Measurements from ENCODE around the gene GRM7.

GRM7 gene

GRCh38 chr3:7307410-7307809, 446.5 kb downstream of the GRM7 start:
- DNase-seq (ENCODE audit: low spot score): no peak

DNA sequence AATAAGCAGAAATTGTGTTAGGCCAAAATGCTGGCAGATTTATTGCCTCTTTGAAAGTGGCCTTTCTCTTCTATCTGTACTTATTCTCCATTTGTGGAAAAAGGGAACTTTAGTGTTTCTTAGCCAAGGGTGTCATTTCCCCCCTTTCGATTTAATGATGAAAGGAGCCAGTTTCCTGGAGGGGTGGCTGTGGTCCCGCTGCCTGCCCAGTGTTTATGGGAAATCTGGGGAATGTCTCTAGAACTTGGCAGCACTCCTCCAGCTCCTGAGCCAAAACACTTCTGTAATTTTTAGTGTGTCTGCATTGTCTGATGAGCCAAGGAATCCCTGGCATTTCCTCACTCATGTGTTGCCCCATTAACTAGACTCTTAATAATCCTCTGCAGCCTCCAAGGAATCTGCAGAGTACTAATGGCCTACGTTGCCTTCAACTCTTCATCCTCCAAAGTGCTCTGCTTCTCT, 448.8 kb downstream of the GRM7 start:
- DNase-seq (ENCODE audit: low spot score): no peak

DNA sequence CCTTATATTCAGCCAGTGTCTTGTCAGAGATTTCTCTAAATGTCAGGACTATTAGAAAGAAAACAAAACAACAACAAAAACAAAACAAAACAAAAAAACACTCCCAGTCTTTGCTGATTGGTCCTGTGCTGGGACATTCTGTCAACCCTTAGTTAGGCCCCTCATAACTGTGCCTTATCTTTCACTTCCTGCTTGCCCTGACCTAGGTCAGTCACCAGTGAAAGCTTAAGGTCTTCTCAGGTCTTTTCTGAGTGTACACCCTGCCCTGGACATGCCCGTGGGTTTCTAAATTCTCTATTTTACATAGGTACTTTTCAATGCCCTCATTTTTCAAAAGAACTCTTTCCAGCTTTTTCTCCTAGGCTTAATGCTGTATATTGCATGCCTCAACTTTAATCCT, 454.1 kb downstream of the GRM7 start:
- DNase-seq (ENCODE audit: low spot score): no peak

- DNase-seq (ENCODE audit: low spot score): no peak
Observed at GRCh38 chr3:7322957-7323669, 462.2 kb downstream of the GRM7 start.

DNA sequence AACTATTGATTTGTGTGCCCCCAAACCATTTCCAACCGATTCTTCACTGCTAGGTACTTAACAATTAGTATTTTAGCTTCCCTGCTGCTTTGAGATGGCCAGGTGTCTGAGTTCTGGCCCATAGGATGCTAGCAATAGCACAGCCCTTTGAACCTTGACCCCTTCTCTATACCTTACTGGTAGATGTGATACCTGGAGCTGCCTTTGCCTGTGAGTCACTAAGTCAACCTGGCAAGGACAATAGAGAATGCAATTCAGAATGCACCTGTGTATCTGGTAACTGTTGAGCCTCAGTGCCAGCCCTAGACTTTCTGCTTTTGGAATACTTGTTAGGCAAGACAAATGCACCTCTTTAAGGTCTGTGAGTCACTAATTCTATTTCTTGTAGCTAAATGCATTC, 467.4 kb downstream of the GRM7 start:
- no peak for DNase-seq (ENCODE audit: low spot score)

- DNase-seq (ENCODE audit: low spot score): no peak
Observed at GRCh38 chr3:7332696-7333095, 471.8 kb downstream of the GRM7 start.

DNA sequence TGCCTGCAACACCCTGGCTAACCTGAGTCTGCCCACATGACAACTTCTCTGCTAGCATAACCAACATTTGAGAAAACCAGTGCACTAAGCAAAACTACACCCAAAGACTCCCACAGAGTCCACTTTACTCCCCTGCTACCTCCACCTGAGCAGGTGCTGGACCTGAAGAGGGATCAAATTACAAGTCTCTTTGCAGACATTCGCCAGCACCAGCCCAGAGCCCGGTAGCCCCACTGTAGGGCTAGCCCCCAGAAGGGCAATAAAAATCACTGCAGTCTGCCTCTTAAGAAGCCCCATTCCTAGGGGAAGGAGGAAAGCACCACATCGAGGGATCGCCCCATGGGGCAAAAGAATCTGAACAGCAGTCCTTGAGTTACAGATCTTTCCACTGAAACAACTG, 472.2 kb downstream of the GRM7 start:
- DNase-seq (ENCODE audit: low spot score): no peak

DNA sequence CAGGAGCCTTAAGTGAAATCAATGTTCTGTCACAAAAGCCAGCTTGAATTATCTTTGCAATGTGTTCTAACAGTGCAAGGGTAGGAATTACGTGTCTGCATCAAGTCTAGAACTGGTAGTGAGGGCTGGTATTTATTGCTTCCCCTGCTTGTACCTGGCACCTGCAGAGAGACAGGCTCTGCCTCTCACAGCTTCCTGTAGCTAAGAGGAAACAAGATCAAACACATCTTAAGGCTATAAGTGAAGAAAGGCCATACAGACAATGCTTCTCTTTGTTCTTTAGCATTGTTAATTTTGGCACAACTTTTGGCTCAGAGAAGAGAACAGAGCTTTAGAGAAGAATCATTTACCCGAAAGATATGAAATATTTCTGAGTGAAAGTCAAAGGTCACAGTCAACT, 479.9 kb downstream of the GRM7 start:
- no peak for DNase-seq (ENCODE audit: low spot score)

DNA sequence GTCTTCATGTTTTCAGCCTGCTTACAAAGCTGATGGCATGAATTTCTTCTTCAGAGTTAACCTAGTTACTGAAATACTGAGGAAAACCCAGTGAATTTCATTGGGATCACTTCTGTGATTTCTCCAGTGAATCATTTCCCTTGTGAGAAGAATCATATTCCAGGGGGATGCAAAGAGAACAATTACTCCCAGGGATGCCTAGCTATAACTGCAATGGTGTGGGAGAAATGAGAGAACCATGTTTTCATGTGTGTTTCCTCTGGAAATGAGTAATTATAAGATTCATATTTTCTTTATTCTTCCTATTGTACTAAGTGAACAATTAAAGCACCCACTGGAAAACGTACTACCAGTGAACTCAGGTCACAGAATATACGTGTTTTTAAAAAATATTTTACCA, 485.4 kb downstream of the GRM7 start:
- DNase-seq (ENCODE audit: low spot score): no peak

DNA sequence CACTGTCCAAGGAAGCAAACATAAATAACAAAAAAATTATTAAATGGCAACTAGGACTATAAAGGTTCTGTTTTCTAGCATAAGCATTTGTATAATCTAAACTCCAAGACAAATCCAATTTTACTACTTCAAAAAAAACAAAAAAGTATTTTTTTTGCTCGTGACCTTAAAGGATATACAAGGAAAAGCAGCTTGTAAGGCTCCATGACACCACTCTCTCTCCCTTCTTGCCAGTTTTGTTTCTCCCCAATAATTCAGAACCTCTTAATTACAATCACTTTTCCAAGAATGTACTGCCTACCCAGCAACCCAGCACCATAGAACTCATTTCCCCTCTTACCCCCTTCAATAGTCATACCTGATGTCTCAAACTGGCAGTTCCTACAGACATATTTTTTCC, 496.2 kb downstream of the GRM7 start:
- no peak for DNase-seq (ENCODE audit: low spot score)

DNA sequence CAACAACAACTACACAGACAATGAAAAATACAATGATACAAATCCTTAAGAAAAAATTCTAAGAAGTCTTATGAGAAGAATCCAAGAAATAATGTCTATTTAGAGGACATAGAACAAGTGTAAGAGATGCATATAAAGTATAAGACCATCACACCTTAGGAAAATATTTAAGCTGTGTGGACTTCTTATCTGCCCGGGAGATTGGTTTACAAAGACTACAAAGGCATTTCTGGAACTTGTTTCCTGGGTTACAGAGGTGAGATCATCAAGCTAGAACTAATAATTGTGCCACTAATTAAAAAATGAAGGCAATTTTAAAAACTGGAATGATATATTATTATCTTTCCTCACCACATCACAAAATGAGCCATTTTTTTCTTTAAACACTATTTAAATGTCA, 507.1 kb downstream of the GRM7 start:
- DNase-seq (ENCODE audit: low spot score): no peak

GRCh38 chr3:7368597-7368996, 507.7 kb downstream of the GRM7 start:
- DNase-seq (ENCODE audit: low spot score): no peak

DNA sequence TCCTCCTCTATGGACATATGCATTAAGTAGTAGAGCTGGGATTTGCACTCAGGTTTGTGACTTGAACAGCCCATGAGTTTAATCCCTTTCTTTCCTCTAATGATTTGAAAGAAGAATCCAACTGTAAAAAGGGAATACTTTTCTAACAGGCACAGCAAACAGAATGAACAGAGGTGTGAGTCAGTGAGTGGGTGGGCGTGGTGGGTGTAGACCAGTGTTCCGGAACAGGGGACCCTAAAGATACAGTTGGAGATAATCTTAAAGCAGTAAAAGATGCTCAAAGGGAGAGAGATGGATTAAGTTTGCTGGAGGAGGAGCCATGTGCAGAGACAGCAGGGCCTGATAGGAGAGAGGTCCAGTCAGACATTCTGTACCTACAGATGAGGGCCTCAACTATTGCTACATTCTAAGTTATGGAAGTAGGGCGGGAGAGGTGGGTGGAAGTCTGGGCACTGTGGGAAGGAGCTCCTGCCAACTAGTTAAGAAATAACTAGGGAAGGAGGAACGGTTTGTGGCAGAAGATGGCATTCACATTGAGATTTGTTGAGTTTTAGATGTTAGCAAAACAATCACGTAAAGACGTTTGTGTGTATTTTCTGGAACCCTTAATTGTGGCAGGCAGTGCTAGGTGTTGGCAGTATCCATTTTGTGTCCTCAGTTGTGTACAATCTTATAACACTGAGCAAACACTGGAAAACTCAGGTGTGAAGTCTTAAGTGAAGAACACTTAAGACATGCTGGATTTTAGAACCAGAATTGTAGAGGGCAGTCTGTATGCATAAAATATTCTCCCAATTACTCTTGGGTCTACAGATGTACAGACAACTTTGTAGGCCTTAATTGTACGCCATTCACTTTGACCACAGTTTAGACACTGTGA, 511.0 kb downstream of the GRM7 start:
- DNase-seq (ENCODE audit: low spot score): no peak

- DNase-seq (ENCODE audit: low spot score): no peak
Observed at GRCh38 chr3:7377103-7377502, 516.2 kb downstream of the GRM7 start.

GRCh38 chr3:7381741-7382140, 520.8 kb downstream of the GRM7 start:
- no peak for DNase-seq (ENCODE audit: low spot score)

GRCh38 chr3:7382293-7383010, 521.5 kb downstream of the GRM7 start:
- no peak for DNase-seq (ENCODE audit: low spot score)

DNA sequence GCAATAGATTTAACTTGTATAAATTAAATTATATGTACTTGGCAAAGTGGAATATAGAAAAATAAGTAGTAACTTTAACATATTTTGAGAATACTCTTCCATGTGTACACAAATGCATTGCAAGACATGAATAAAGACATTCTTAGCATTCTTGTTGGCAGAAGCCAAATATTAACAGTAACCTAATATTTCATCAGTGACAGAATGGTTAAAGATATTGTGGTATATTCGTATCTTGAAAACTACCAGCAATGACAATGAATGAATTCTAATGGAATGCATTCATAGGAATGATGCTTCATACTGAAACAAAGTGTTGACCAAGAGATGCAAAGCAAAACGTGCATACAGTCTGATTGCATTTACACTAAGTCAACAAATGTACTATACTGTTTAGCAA, 524.7 kb downstream of the GRM7 start:
- DNase-seq (ENCODE audit: low spot score): no peak

DNA sequence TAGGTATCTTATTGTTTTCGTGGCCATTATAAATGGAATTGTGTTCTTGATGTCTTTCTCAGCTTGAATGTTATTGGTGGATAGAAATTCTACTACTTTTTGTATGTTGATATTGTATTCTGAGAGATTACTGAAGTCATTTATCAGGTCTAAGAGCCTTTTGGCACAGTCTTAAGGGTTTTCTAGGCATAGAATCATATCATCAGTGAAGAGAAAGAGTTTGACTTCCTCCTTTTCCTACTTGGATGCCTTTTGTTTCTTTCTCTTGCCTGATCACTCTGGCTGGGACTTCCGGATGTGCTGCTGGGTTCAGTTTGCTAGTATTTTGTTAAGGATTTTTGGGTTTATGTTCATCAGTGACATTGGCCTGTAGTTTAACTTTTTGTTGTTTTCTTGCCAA, 527.1 kb downstream of the GRM7 start:
- DNase-seq (ENCODE audit: low spot score): no peak

GRCh38 chr3:7392206-7392605, 531.3 kb downstream of the GRM7 start:
- no peak for DNase-seq (ENCODE audit: low spot score)

- DNase-seq (ENCODE audit: low spot score): no peak
Observed at GRCh38 chr3:7393944-7394605, 533.2 kb downstream of the GRM7 start.

- no peak for DNase-seq (ENCODE audit: low spot score)
Observed at GRCh38 chr3:7396534-7396933, 535.6 kb downstream of the GRM7 start.

GRCh38 chr3:7397097-7397496, 536.2 kb downstream of the GRM7 start:
- DNase-seq (ENCODE audit: low spot score): no peak

Measured in AG08396 (cell line).